Activated CD4-positive, CD25-positive, alpha-beta regulatory T cell treated with anti-CD3 and anti-CD28 coated beads, Interleukin-2, amount 50 U/mL, for 72 hours (primary cell): ENCODE data around the gene GRB14.
"Not testable (repeated sequence)": the region's sequence is repeated elsewhere in the genome, so short reads cannot be mapped to it uniquely, and the experiment has no call there.

Experiments used
- DNase-seq: peaks from one replicate; pipeline ENCODE4 v3.0.0; 2021

Gene GRB14

DNA sequence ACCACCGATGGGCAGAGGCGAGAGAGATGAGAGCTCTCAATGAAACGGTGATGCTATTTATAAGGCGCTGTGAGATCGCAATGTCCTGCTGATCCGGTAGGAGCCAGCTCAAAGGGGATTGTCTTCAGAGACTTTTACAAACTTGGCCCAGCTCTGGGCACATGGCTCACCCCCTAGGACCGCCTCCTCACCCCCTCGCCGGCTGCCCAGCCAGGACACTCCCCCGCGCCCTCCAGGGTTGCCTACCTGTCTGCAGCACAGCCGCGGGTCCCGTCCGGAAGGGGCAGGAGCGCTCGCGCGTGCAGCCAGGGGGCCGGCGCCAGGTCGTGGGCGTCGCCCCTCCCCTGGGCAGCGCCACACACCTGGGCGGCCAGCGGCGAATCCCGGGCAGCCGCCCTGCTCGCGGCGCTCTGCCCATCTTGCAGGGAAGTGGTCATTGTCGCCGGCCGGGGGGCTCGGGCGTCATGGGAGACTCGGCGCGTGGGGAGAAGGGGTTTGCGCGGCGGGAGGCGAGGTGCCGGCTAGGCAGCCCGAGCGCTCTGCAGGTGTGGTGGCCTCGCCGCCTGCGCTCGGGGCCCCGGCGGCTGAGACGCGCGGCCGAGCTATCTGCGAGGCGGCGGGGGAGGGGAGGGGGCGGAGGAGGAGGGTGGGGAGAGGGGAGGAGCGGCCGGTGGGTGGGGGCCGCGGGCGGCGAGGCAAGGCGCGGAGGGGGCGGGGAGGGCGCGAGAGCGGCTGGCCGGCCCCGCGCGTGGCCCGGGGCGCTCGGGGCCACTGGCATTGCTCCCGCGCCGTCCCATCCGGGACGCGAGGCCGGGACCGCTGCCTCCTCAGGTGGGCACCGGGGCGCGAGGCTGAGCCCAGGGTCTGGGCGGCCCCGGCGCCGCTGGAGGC lies at the start of gene GRB14:
Gene GRB14 (minus strand): TSS at position 610 of the 891 bp plus-strand sequence. CDS start 173 bp downstream, at position 437.
- DNase-seq, result no peak

DNA sequence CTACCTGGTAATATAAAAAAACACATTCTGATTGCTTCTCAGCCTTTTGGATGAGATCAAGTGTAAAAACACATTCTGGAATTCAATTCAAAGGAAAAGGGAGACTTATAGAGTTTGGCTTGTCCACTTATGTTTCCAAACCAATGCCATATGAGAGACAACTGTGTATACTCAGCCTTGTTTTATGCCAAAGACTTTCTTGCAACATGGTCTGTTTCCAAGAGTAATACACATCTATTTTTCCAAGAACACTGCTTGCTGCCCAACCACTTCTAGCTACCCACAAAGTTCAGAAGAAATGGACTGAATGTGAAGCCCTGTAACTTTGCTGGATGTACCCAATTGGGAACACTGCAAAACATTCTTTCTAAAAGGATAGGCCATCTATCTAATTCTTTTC lies 48.0 kb upstream of the GRB14 start:
- no peak for DNase-seq

DNA sequence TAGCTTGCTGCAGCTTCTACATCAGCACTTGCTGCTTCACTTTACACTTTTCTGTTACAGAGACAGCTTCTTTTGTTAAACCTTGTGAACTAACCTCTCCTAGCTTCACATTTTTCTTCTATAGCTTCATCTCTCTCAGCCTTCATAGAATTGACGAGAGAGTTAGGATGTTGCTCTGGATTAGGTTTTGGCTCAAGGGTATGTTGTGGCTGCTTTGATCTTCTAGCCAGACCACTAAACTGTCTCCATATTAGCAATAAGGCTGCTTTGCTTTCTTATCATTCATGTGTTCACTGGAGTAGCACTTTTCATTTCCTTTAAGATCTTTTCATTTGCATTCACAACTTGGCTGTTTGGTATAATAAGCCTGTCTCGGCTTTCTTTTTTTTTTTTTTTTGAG lies 46.3 kb upstream of the GRB14 start:
- DNase-seq, result no peak

GRCh38 chr2:164664070-164664469 lies 42.8 kb upstream of the GRB14 start:
- DNase-seq, result no peak

GRCh38 chr2:164662868-164663631 lies 41.8 kb upstream of the GRB14 start:
- no peak for DNase-seq

- no peak for DNase-seq
These were observed 40.8 kb upstream of the GRB14 start for GRCh38 chr2:164662066-164662465.

DNA sequence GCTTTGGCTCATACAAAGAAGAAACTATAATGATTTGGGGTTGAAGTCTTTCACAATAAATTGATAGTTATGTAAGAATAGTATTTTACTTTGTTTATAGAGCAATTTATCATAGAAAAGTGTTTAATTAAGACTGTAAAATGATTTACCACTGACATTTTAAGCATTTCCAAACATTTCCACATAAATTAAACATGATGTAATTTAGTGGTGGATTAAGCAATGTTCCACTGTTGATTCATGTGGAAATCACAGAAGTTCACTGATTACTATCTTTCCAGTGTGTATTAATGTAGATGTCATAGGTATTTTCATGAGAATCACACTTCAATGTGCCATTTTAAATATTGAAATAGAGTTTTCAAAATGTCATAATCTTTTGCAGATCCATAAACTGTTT lies 40.1 kb upstream of the GRB14 start:
- DNase-seq, result no peak

GRCh38 chr2:164657129-164657528 lies 35.8 kb upstream of the GRB14 start:
- no peak for DNase-seq

GRCh38 chr2:164655750-164656149 lies 34.5 kb upstream of the GRB14 start:
- DNase-seq, result no peak

GRCh38 chr2:164655336-164655735 lies 34.1 kb upstream of the GRB14 start:
- no peak for DNase-seq

GRCh38 chr2:164651361-164651760 lies 30.1 kb upstream of the GRB14 start:
- no peak for DNase-seq

- DNase-seq, result no peak
These were observed 22.9 kb upstream of the GRB14 start for GRCh38 chr2:164644036-164644700.

DNA sequence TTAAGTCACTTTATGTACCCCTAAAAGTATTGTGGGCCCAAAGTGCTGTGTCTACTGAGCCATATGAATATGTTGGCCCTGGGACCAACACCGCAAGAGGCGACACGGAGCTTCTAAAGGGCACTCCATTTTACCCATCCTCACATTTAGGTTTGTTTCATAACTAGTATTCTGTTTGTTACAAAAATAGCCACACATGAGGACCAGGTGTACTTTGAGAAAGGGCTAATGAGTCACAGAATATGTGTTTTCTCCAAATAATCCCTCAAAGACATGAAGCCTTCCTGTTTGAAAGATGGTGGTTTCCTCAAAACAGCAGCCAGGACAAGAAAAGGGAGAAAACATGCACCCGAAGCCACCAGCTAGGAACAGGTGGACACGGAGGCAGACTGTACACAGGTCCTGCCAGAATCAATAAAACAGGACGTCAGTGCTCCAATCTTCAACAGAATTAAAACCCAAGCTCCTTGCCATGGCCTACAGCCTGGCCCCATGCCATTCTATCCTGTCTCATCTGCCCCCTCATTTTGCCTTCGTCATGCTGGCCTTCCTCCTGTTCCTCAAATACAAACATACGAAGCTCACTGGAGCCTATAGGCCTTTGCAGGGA lies 21.8 kb upstream of the GRB14 start:
- no peak for DNase-seq

DNA sequence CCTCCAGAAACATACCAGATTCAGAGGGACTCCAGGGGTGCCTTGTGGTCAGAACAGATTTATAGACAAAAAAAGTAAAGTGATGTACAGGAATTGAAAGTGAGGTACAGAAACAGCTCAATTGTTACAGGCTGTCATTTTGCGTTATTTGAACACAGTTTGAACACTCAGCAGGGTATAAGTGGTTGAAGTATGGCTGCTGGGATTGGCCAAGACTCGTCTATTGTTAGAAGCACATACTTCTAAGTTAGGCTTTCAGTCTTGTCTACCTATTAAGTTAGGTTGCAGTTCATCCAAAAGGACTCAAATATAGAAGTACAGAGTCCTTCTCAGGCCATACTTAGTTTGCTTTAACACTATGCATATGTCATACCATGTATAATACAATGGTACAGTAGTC lies 21.0 kb upstream of the GRB14 start:
- no peak for DNase-seq

DNA sequence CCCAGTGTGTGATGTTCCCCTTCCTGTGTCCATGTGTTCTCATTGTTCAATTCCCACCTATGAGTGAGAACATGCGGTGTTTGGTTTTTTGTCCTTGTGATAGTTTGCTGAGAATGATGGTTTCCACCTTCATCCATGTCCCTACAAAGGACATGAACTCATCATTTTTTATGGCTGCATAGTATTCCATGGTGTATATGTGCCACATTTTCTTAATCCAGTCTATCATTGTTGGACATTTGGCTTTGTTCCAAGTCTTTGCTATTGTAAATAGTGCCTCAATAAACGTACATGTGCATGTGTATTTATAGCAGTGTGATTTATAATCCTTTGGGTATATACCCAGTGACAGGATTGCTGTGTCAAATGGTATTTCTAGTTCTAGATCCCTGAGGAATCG lies 7.0 kb upstream of the GRB14 start:
- not testable (repeated sequence) for DNase-seq

GRCh38 chr2:164625378-164625971 lies 4.2 kb upstream of the GRB14 start:
- DNase-seq, result no peak

DNA sequence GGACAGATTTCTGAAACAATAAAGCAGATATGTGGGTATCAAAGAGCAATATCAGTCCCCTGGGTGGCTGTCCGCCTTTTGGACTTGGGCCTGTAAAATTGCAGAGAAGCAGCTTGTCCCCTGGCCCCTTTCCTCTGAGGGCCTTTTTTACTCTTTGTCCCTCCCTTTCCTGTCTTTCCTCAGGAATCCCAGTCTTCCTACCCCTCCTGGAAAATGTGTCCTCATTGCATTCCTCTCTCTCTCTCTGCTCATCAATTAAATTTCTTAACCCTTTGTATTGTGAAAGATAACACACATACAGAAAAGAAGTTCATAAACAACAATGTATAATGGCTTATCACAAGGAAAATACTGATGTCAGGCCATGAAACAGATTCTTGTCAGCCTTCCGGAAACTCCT lies 3.0 kb upstream of the GRB14 start:
- no peak for DNase-seq

DNA sequence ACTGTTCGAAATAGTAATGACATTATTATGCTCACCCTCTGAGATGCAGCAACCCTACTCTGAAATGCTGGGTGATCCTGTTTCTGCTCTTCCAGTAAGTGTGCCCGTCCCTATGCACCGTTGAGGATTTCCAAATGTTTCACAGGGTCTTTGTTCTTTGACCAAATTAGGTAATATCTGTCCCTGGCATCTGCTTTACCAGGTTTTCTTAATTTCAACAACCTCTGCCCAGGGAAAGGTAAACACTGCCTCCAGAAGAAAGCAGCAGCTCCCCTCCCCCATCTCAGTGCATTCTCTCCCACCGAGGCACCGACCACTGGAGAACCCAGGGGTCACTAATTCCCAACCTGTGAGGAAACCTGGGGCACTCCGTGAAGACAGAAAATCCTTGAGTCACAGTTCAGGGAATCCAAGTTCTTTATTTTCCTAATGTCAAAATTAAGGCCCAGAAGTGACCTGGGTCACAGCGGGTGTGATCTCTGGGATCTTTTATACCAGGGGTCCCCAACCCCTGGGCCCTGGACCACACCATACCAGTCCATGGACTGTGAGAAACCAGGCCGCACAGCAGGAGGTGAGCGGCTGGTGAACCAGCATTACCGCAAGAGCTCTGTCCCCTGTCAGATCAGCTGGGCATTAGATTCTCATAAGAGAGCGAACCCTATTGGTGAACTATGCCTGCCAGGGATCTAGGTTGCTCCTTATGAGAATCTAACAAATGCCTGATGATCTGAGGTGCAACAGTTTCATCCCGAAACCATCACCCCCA lies 1.2 kb upstream of the GRB14 start:
- no peak for DNase-seq

DNA sequence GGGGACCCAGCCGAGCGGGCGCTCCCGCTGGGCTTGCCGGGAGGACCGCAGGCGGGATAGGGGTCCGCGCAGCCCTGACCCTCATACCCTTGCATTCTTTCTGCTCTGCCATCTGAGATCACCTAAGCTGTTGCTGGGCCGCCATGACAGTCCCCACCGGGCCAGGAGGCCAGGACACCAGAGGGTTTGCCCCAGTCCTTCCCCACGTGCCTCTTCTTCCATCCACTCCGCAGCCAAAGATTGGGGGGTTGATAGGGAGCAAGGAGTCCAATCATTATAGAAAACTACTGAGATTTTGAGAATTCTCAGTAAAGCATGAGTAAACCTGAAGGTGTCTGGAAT lies 453 bp upstream of the GRB14 start:
- no peak for DNase-seq

DNA sequence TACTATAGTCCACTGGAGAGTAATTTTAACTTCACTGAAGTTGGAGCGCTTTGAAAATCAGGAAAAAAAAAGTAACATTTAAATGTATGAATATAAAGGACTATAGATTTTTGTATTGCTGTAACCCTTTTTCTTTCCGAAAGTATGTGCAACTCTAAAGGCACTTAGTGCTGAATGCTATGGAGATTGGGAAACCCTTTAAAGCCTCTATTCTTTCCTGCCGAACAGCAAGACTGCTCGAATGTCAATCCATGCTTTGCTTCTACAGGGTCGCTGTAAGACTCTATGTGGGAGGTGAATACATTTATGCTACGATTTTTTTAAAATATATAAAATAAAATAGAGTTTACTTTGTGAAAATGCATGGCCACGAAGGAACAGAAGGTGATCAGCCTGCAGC lies 825 bp downstream of the GRB14 start:
- DNase-seq, result no peak

- no peak for DNase-seq
These were observed 3.8 kb downstream of the GRB14 start for GRCh38 chr2:164617466-164617865.
